C4-2B (cell line): Measurements from ENCODE around the gene CCDC9.

Source experiments
- ZFX ChIP-seq: fragments of 450-650 bp; IDR thresholded peaks from 2 replicates; pipeline ENCODE4 v1.6.1; 2017
- TF ChIP-seq, protein P1 (sequence below): fragments of 450-650 bp; conservative IDR thresholded peaks from 2 replicates; pipeline ENCODE4 v1.5.1; 2017; ENCODE audit warnings: mild to moderate bottlenecking

DNA sequence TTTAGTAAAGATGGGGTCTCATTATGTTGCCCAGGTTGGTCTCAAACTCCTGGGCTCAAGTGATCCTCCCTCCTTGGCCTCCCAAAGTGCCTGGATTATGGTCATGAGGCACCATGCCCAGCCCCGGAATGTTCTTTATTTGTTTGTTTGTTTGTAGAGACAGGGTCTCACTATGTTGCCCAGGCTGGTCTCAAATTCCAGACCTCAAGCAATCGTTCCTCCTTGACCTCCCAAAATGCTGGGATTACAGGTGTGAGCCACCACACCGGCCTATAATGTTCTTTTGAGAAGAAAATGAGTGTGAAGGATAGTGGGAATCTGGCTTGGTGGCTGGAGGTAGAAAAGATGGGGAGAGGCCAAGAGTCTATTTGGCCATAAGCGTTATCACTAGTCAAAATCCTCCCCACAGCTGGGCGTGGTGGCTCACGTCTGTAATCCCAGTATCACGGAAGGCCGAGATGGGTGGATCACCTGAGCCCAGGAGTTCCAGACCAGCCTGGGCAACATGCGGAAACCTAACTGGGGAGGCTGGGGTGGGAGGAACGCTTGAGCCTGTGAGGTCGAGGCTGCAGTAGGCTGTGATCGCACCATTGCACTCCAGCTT lies 20.2 kb upstream of the CCDC9 start:
- TF ChIP-seq, protein P1, sequence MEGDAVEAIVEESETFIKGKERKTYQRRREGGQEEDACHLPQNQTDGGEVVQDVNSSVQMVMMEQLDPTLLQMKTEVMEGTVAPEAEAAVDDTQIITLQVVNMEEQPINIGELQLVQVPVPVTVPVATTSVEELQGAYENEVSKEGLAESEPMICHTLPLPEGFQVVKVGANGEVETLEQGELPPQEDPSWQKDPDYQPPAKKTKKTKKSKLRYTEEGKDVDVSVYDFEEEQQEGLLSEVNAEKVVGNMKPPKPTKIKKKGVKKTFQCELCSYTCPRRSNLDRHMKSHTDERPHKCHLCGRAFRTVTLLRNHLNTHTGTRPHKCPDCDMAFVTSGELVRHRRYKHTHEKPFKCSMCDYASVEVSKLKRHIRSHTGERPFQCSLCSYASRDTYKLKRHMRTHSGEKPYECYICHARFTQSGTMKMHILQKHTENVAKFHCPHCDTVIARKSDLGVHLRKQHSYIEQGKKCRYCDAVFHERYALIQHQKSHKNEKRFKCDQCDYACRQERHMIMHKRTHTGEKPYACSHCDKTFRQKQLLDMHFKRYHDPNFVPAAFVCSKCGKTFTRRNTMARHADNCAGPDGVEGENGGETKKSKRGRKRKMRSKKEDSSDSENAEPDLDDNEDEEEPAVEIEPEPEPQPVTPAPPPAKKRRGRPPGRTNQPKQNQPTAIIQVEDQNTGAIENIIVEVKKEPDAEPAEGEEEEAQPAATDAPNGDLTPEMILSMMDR, result no peak
- TF ChIP-seq ZFX, result no peak
